OCI-LY7 (cell line): ENCODE measurements around the gene CYP26A1. TPM values are rescaled to one million over a fixed set of nuclear protein-coding genes. Genes with fewer than 3 reads are reported as not detected.

Experiments used
- BruUV-seq: library from RNA; stranded (reverse); fragments of 400-500 nt; replicated peaks from 2 replicates; lab custom pipeline; 2021; lab: Mats Ljungman, UMichigan
- CTCF ChIA-PET: fragments of 300-600 bp; sonication (Branson Sonifier 250); formaldehyde crosslinking; loops from one replicate; lab custom pipeline; 2022; ENCODE audit warnings: antibody characterized with exemption; ENCODE audit not compliant: unreplicated experiment; lab: Charles Lee
- POLR2A ChIA-PET: fragments of 300-600 bp; sonication (Branson Sonifier 250); formaldehyde crosslinking; loops from one replicate; lab custom pipeline; 2022; ENCODE audit warnings: antibody characterized with exemption; lab: Charles Lee
- DNase-seq: peaks from one replicate; pipeline ENCODE4 v3.0.0-alpha.2; 2015; ENCODE audit warnings: low spot score
- H2AFZ ChIP-seq: fragments of 200-600 bp; sonication (generic), shearing (Covaris generic); 2 replicates; pipeline ENCODE4 v1.6.1; 2014; ENCODE audit warnings: mild to moderate bottlenecking, antibody characterized with exemption, low read length, moderate library complexity
- H3K27ac ChIP-seq: fragments of 200-600 bp; sonication (generic); 2 replicates; pipeline ENCODE4 v1.5.1; 2014; ENCODE audit warnings: mixed run types, low read depth, mild to moderate bottlenecking, moderate library complexity, low read length, inconsistent platforms; ENCODE audit not compliant: poor library complexity, severe bottlenecking
- H3K36me3 ChIP-seq: fragments of 200-600 bp; sonication (generic); 2 replicates; pipeline ENCODE4 v1.6.1; 2014; ENCODE audit warnings: mild to moderate bottlenecking, antibody characterized with exemption, low read length, moderate library complexity, mixed read lengths; ENCODE audit not compliant: insufficient read depth
- H3K4me1 ChIP-seq: fragments of 200-600 bp; sonication (generic); 2 replicates; pipeline ENCODE4 v1.5.1; 2014; ENCODE audit warnings: mild to moderate bottlenecking, low read length; ENCODE audit not compliant: insufficient read depth, poor library complexity, severe bottlenecking
- H3K4me2 ChIP-seq: fragments of 200-600 bp; sonication (generic); 2 replicates; pipeline ENCODE4 v1.6.1; 2014; ENCODE audit warnings: mild to moderate bottlenecking, low read length
- H3K4me3 ChIP-seq: fragments of 200-600 bp; sonication (generic); 2 replicates; pipeline ENCODE4 v1.5.1; 2014; ENCODE audit warnings: mild to moderate bottlenecking, low read depth, low read length; ENCODE audit not compliant: poor library complexity, severe bottlenecking
- H3K79me2 ChIP-seq: fragments of 200-600 bp; sonication (generic); 2 replicates; pipeline ENCODE4 v1.6.1; 2016; ENCODE audit warnings: low read depth, mild to moderate bottlenecking, low read length, moderate library complexity, mixed read lengths; ENCODE audit not compliant: insufficient read depth
- H3K9me2 ChIP-seq: fragments of 200-600 bp; sonication (generic); 2 replicates; pipeline ENCODE4 v1.6.1; 2016; ENCODE audit warnings: mild to moderate bottlenecking, low read length, mixed read lengths; ENCODE audit not compliant: insufficient read depth
- H3K9me3 ChIP-seq: fragments of 200-600 bp; sonication (generic); 2 replicates; pipeline ENCODE4 v1.6.1; 2014; ENCODE audit warnings: mild to moderate bottlenecking, mixed run types, low read length, mixed read lengths
- H4K20me1 ChIP-seq: fragments of 200-600 bp; sonication (generic); 2 replicates; pipeline ENCODE4 v1.6.1; 2014; ENCODE audit warnings: mild to moderate bottlenecking, antibody characterized with exemption, low read length, moderate library complexity, mixed read lengths; ENCODE audit not compliant: insufficient read depth
- CTCF ChIP-seq: fragments of 200-600 bp; sonication (generic); conservative IDR thresholded peaks from 2 replicates; pipeline ENCODE4 v1.5.1; 2014; ENCODE audit warnings: mild to moderate bottlenecking, antibody characterized with exemption, low read length, moderate library complexity, mixed read lengths
- EZH2phosphoT487 ChIP-seq: fragments of 200-600 bp; sonication (generic); IDR thresholded peaks from 2 replicates; pipeline ENCODE4 v1.6.1; 2018; ENCODE audit warnings: low read depth, borderline replicate concordance, mild to moderate bottlenecking, mixed run types, antibody characterized with exemption, low read length, moderate library complexity, mixed read lengths
- intact Hi-C: fragments of 100-400 bp; cut with micrococcal nuclease; formaldehyde crosslinking; loops from one replicate; pipeline ENCODE4 v1.10.0; 2022; ENCODE audit not compliant: unreplicated experiment
- total RNA-seq, 2 experiments: library from RNA; depleted of rRNA in 1 of 2; stranded (reverse); fragments of >200 nt in 1 of 2; shearing (Covaris generic) in 1 of 2; gene quantifications; 2 replicates each; pipeline ENCODE4 v1.2.3, GENCODE V29; 2014 to 2022

Gene CYP26A1
- total RNA-seq, 2 experiments from 2014 or later, result not detected

- H3K4me2 ChIP-seq, result no peak overlapping the region
- no peak overlapping the region for H2AFZ ChIP-seq
- no peak overlapping the region for H3K4me3 ChIP-seq
- no peaks in the 10 kb centered on the region for H4K20me1 ChIP-seq
- no peaks in the 10 kb centered on the region for H3K9me2 ChIP-seq
- no peak overlapping the region for H3K27ac ChIP-seq
- no TSS peak for BruUV-seq
- H3K79me2 ChIP-seq, result no peaks in the 10 kb centered on the region
- TF ChIP-seq EZH2phosphoT487 (no peak), CTCF (no peak)
- intact Hi-C loops, result no loop called here
- no peaks in the 10 kb centered on the region for H3K9me3 ChIP-seq
- H3K36me3 ChIP-seq, result no peaks in the 10 kb centered on the region
- H3K4me1 ChIP-seq, result no peaks in the 10 kb centered on the region
- DNase-seq, result no peak
- ChIA-PET POLR2A (no interaction called here), CTCF (no interaction called here)
Observed at GRCh38 chr10:93061594-93062513, 11.8 kb upstream of the CYP26A1 start.

- no peaks in the 10 kb centered on the region for H3K9me3 ChIP-seq
- H3K4me3 ChIP-seq, result no peak overlapping the region
- H3K27ac ChIP-seq, result no peak overlapping the region
- no peaks in the 10 kb centered on the region for H3K36me3 ChIP-seq
- intact Hi-C loops, result no loop called here
- no peaks in the 10 kb centered on the region for H3K79me2 ChIP-seq
- BruUV-seq, result no TSS peak
- H3K4me2 ChIP-seq, result no peak overlapping the region
- H3K4me1 ChIP-seq, result no peaks in the 10 kb centered on the region
- no peak for DNase-seq
- TF ChIP-seq CTCF (peak; percentile 35; the same call in 1 of the 2 replicates), EZH2phosphoT487 (no peak)
- no peak overlapping the region for H2AFZ ChIP-seq
- ChIA-PET POLR2A (no interaction called here), CTCF (no interaction called here)
- H3K9me2 ChIP-seq, result no peaks in the 10 kb centered on the region
- H4K20me1 ChIP-seq, result no peaks in the 10 kb centered on the region
Observed at GRCh38 chr10:93062514-93063143, 11.1 kb upstream of the CYP26A1 start.
